ENCODE measurements around the gene PGAP3.

- TF ChIP-seq POLR2A (IDR thresholded peaks at IDR 0.05; ENCODE audit: extremely low read depth, insufficient read length) = no peak
- TF ChIP-seq MAX (IDR thresholded peaks at IDR 0.05; ENCODE audit: low read depth, low read length) = no peak
- no peak for TF ChIP-seq CTCF (IDR thresholded peaks at IDR 0.05; ENCODE audit: low read depth, low read length)
- no peak for TF ChIP-seq MYC (IDR thresholded peaks at IDR 0.05; ENCODE audit: low read depth, low read length)
Measured at GRCh38 chr17:39716073-39716818, 28.4 kb upstream of the PGAP3 start.
